ENCODE data around the gene EIF4EBP2.
A peak's percentile ranks its signal among the peaks of the same experiment; 100 is the strongest.

Gene EIF4EBP2

DNA sequence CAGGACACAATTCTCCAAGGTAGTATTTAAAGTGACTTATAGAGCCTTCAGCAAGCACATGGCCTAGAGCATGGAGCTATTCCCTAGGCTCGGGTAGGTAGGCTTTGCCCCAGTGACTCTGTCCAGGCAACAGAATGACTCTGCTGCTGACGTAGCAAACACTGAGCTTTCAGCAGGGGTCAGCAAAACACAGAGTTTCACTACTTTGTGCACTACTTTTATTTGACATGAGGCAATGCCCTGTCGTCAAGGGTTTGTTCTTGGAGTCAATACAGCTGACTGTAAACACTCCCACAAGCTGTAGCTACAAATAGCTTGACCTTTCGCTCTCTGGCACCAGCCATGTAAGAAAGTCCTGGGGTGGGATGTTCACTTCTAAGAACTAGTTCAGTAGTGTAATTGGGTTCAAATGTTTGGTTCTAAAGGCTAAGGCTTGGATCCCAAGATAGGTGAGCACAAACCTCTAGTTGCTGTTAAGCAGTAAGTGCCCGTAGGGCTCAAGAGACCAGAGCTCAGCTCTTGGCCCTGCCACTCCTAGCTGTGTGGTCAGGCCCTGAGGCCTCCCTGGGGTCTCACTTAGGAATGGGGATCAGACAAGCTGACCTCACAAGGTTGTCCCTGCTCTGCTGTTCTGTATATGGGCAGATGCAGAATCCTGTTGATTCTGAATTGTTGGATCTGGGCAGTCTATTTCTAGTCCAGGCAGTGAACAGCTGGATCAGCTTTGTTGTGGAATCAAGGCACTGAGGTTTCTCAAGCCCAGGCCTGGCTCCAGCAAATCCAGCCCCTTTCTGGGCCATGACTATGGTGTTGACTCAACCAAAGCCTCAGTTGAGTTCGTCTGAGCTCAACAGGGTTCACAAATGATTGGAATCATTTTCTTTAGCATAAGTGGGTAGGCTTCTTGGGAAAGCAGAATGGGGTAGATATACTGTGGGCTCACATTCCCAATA is 26.8 kb downstream of the EIF4EBP2 start:
- Histone ChIP-seq H3K27me3 (ENCODE audit: control insufficient read depth in 2 of 2, insufficient read depth in 2 of 2, low read length in 2 of 2) (no peaks in the 10 kb centered on the region), H3K4me3 (ENCODE audit: low read length in 2 of 2) (no peak overlapping the region), H3K4me1 (ENCODE audit: control insufficient read depth in 2 of 2, insufficient read depth in 2 of 2, low read length in 2 of 2) (peaks cover 16 to 25% of the 10 kb centered on the region in 2 donors), H3K36me3 (ENCODE audit: control insufficient read depth in 2 of 2, insufficient read depth in 2 of 2, low read length in 2 of 2) (peaks cover 11 to 25% of the 10 kb centered on the region in 2 donors), H3K27ac (ENCODE audit: low read depth in 2 of 2, low read length in 2 of 2) (peak overlapping the region; percentile 75 to 76), H3K9me3 (ENCODE audit: control insufficient read depth in 2 of 2, low read length in 2 of 2) (no peaks in the 10 kb centered on the region), H3K9ac (ENCODE audit: low read depth in 1 of 2, low read length in 2 of 2) (no peak overlapping the region)

DNA sequence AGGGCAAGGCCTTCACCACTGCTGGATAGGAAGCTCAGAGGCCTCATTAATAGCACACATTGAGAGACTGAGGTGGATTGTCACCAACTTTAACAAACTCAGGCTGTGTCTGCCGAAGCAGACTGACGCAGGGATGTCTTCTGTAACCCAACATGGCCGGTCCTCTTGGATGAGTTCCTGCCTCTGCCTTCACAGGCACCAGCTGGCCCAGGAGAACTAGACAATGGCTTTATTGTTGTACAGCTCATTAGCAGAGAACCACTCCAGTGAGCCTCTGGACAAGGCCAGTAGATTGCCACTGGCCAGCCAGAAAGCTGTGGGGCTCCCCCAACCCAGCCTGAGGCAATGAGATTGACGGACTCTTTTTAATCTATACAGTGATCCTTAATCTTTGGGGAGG is 28.2 kb downstream of the EIF4EBP2 start:
- Histone ChIP-seq H3K9me3 (ENCODE audit: control insufficient read depth in 2 of 2, low read length in 2 of 2) (no peaks in the 10 kb centered on the region), H3K4me3 (ENCODE audit: low read length in 2 of 2) (no peak overlapping the region), H3K27me3 (ENCODE audit: control insufficient read depth in 2 of 2, insufficient read depth in 2 of 2, low read length in 2 of 2) (no peaks in the 10 kb centered on the region), H3K36me3 (ENCODE audit: control insufficient read depth in 2 of 2, insufficient read depth in 2 of 2, low read length in 2 of 2) (peaks cover 11 to 16% of the 10 kb centered on the region in 2 donors), H3K27ac (ENCODE audit: low read depth in 2 of 2, low read length in 2 of 2) (peak overlapping the region in 1 of 2 donors; percentile 76), H3K4me1 (ENCODE audit: control insufficient read depth in 2 of 2, insufficient read depth in 2 of 2, low read length in 2 of 2) (peaks cover 13 to 18% of the 10 kb centered on the region in 2 donors), H3K9ac (ENCODE audit: low read depth in 1 of 2, low read length in 2 of 2) (no peak overlapping the region)

DNA sequence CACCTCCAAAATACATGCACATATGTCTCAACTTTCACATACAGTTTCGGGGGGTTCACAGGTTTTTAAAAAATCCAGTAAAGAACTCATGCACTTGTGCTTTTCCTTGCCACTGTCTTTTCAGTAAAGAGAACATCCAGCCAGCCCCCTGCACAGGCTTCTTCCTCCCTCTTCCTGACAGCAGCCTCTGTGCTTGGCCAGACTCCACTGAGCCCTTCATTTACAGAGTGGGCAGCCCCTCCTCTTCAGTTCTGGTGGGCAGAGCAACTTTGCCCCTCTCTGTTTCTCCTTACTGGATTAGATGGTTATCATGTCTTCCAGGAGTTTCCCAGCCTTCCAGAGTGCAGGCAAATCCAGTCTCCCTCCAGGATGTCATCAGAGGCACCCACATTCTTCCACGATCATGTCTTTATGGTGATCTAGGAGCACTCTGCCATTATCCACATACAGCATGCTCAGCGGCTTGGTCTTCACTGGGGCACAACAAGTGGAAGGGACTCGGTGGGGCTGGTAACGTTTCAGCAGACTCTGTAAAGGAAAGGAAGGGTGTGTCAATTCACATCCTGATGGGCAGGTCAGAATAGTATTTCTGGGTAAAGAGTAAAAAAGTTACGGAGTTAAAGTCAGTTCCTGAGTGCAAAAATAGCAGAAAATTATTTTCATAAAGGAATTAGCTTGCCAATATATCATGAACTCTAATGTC is 28.8 kb downstream of the EIF4EBP2 start:
- no peak overlapping the region for H3K27ac ChIP-seq (ENCODE audit: low read depth in 2 of 2, low read length in 2 of 2)
- H3K4me3 ChIP-seq (ENCODE audit: low read length in 2 of 2) = no peak overlapping the region
- H3K36me3 ChIP-seq (ENCODE audit: control insufficient read depth in 2 of 2, insufficient read depth in 2 of 2, low read length in 2 of 2) = peaks cover 6 to 12% of the 10 kb centered on the region in 2 donors
- no peak overlapping the region for H3K9ac ChIP-seq (ENCODE audit: low read depth in 1 of 2, low read length in 2 of 2)
- peaks cover 0 to 3% of the 10 kb centered on the region in 2 donors for H3K27me3 ChIP-seq (ENCODE audit: control insufficient read depth in 2 of 2, insufficient read depth in 2 of 2, low read length in 2 of 2)
- H3K9me3 ChIP-seq (ENCODE audit: control insufficient read depth in 2 of 2, low read length in 2 of 2) = no peaks in the 10 kb centered on the region
- peaks cover 13 to 18% of the 10 kb centered on the region in 2 donors for H3K4me1 ChIP-seq (ENCODE audit: control insufficient read depth in 2 of 2, insufficient read depth in 2 of 2, low read length in 2 of 2)

DNA sequence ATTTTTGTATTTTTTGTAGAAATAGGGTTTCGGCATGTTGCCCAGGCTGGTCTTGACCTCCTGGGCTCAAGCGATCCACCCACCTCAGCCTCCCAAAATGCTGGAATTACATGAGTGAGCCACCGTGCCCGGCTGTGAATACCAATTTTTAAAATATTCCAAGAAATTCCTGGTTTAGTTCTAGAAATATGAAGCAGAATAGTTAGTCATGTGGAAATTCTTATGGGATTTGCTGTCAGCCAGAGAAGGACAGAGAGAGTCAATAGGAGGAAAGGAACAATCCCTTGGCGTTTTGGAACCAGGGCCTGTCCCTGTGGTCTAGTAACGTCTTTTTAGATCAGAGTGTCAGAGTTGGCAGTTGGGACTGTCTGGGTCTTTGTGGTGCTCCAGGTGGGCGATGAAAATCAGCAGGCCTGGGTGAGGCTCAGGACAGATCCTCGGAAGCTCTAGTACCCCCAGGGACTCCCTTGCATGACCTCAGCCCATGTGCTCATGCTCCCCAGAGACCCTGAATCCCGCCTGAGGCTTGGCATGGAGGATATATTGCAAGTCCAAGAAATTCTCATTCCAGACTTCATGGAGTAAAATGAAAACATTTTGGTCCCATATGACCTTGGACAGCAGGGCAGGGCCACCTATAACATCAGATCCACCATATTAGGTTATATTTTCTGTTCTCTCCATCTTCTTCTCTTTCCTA is 29.8 kb downstream of the EIF4EBP2 start:
- Histone ChIP-seq H3K9me3 (ENCODE audit: control insufficient read depth in 2 of 2, low read length in 2 of 2) (no peaks in the 10 kb centered on the region), H3K4me1 (ENCODE audit: control insufficient read depth in 2 of 2, insufficient read depth in 2 of 2, low read length in 2 of 2) (peaks cover 13 to 18% of the 10 kb centered on the region in 2 donors)

DNA sequence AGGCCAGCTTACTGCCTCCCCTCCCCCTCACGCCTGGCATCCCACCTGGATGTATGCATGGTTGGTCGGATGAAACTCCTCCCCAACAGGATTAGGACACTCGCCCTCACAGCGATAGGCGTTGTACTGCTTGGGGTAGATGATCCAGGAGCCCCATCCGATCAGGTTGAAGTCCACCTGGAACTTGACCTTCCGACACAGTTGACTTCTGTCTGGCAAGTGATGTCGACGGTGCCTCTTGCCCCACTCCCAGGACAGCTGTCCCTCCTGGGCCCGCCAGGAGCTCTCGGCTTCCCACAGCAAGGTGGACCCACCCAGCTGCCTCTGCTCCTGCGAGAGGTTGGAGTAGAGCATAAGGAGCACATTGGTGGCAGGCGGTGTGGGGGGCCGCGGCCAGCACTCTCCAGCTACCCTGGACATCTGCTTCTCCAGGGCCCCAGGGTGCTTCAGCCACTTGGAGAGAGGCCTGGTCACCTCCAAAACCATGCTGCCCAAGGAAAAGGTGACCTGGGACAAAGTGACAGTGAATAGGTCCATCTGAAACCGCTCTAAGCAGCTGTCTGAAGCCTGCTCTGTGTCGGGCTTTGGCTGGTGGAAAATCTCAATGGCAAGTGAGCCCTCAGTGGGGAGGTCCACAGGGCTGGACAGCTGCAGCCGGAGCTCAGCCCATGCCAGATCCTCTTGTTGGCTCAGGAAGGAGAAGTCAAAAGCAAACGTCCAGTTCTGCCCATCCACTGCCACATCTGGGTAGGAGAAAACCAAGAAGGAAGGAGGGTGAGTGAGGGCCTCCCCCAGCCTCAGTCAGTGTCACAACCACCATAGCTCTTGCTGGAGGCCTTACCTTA is 31.5 kb downstream of the EIF4EBP2 start:
- no peaks in the 10 kb centered on the region for H3K9me3 ChIP-seq (ENCODE audit: control insufficient read depth in 2 of 2, low read length in 2 of 2)
- H3K9ac ChIP-seq (ENCODE audit: low read depth in 1 of 2, low read length in 2 of 2) = no peak overlapping the region
- no peak overlapping the region for H3K27ac ChIP-seq (ENCODE audit: low read depth in 2 of 2, low read length in 2 of 2)
- H3K4me3 ChIP-seq (ENCODE audit: low read length in 2 of 2) = no peak overlapping the region
- peaks cover 12 to 16% of the 10 kb centered on the region in 2 donors for H3K27me3 ChIP-seq (ENCODE audit: control insufficient read depth in 2 of 2, insufficient read depth in 2 of 2, low read length in 2 of 2)
- H3K36me3 ChIP-seq (ENCODE audit: control insufficient read depth in 2 of 2, insufficient read depth in 2 of 2, low read length in 2 of 2) = no peaks in the 10 kb centered on the region
- H3K4me1 ChIP-seq (ENCODE audit: control insufficient read depth in 2 of 2, insufficient read depth in 2 of 2, low read length in 2 of 2) = peaks cover 10 to 11% of the 10 kb centered on the region in 2 donors

More for the DNA sequence above, 29.8 kb downstream of the EIF4EBP2 start:
- Histone ChIP-seq H3K36me3 (ENCODE audit: control insufficient read depth in 2 of 2, insufficient read depth in 2 of 2, low read length in 2 of 2) (peaks cover 0 to 6% of the 10 kb centered on the region in 2 donors), H3K4me3 (ENCODE audit: low read length in 2 of 2) (no peak overlapping the region), H3K27me3 (ENCODE audit: control insufficient read depth in 2 of 2, insufficient read depth in 2 of 2, low read length in 2 of 2) (peaks cover 2 to 4% of the 10 kb centered on the region in 2 donors), H3K9ac (ENCODE audit: low read depth in 1 of 2, low read length in 2 of 2) (no peak overlapping the region), H3K27ac (ENCODE audit: low read depth in 2 of 2, low read length in 2 of 2) (no peak overlapping the region)

DNA sequence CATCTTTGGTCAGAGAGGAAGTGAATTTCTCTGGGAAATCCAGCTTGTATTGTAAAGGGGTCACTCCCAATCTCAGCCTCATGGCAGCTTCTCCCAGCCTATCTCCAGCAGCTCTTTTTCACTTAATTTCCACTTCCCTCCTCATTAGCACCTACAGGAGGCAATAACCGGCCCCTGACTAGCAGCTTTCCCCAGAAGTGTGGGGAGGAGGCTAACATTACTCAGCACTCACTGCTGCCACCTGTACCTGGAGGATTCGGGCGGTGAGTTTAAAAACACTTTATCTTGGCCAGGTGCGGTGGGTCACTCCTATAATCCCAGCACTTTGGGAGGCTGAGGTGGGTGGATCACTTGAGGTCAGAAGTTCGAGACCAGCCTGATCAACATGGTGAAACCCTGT is 33.8 kb downstream of the EIF4EBP2 start:
- H3K9me3 ChIP-seq (ENCODE audit: control insufficient read depth in 2 of 2, low read length in 2 of 2) = no peaks in the 10 kb centered on the region
- H3K4me3 ChIP-seq (ENCODE audit: low read length in 2 of 2) = no peak overlapping the region
- no peak overlapping the region for H3K27ac ChIP-seq (ENCODE audit: low read depth in 2 of 2, low read length in 2 of 2)
- H3K27me3 ChIP-seq (ENCODE audit: control insufficient read depth in 2 of 2, insufficient read depth in 2 of 2, low read length in 2 of 2) = peaks cover 28 to 31% of the 10 kb centered on the region in 2 donors
- H3K4me1 ChIP-seq (ENCODE audit: control insufficient read depth in 2 of 2, insufficient read depth in 2 of 2, low read length in 2 of 2) = peaks cover 11 to 24% of the 10 kb centered on the region in 2 donors
- H3K9ac ChIP-seq (ENCODE audit: low read depth in 1 of 2, low read length in 2 of 2) = no peak overlapping the region
- no peaks in the 10 kb centered on the region for H3K36me3 ChIP-seq (ENCODE audit: control insufficient read depth in 2 of 2, insufficient read depth in 2 of 2, low read length in 2 of 2)

DNA sequence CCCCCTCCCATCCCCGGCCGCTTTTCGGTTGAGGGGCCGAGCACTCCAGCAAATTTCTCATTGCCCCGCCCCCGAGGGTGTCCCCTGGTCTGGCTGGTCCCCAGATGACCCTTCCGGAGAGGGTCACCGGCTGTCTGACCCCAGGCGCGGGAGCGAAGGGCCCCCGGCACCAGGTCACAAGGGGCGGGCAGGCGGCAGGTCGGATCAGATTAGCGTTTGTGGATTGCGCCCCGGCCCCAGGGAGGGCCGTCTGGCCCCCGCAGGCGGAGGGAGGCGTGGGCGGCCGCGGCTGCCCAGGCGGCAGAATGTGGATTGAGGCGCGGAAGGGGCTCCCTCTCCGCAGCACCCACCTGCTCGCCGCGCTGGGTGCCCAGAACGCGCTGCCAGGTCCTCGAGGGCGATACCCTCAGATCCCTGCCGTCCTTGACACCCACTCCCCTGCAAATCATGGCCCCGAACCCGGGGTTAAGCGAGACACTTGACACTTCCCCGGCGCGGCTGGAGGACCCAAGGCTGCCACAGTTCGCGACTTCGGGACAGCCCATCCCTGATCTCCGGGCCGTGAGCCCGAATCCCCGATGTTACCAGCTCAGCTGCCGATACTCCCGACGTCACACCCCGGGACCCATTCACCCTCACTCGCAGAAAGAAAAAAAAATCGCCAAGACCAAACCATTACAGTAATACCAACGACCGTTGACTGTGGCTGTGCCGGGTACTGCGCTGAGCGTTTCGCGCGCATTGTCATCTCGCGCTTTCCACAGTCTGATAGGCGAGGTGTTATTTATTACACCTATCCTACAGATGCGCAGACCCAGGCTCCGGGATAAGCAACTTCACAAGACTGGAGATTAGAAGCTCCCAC is 36.6 kb downstream of the EIF4EBP2 start:
- H3K4me1 ChIP-seq (ENCODE audit: control insufficient read depth in 2 of 2, insufficient read depth in 2 of 2, low read length in 2 of 2) = peaks cover 14 to 24% of the 10 kb centered on the region in 2 donors
- H3K9me3 ChIP-seq (ENCODE audit: control insufficient read depth in 2 of 2, low read length in 2 of 2) = no peaks in the 10 kb centered on the region
- H3K36me3 ChIP-seq (ENCODE audit: control insufficient read depth in 2 of 2, insufficient read depth in 2 of 2, low read length in 2 of 2) = no peaks in the 10 kb centered on the region
- H3K9ac ChIP-seq (ENCODE audit: low read depth in 1 of 2, low read length in 2 of 2) = no peak overlapping the region
- H3K27ac ChIP-seq (ENCODE audit: low read depth in 2 of 2, low read length in 2 of 2) = no peak overlapping the region
- H3K27me3 ChIP-seq (ENCODE audit: control insufficient read depth in 2 of 2, insufficient read depth in 2 of 2, low read length in 2 of 2) = peaks cover 28 to 31% of the 10 kb centered on the region in 2 donors
- H3K4me3 ChIP-seq (ENCODE audit: low read length in 2 of 2) = peak overlapping the region in 1 of 2 donors; percentile 56

DNA sequence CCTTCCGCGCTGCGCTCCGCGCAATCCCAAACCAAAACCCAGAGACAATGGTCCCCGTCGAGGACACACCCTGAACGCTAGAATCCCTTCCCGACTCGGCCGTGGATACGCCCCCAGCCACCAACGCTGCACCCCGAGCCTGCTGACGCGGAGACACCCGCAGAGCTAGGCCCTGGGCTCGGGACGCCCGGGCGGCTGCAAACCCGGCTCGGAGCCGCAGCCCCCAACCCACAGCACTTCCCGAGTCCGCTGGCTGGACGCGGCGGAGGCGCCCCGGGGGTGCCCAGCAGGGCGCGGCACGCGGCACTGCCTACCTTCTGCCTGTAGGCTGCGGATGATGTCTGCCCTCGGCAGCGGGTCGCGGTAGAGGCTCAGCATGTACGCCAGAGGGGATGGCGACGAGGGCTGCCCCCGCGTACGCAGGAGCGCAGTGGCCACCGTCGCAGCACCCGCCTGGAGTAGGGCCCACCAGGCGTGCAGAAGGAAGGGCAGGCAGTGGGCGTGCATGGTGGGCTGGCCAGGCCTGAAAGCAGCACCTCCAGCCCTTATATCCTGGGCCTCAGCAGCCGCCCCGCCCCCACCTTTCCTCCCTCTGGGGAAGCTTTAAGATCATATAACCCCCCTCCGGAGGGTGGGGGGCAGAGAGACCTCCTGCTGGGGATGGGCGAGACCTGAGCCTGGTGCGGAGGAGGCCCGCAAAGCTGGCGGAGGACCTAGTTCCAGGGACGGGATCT is 37.4 kb downstream of the EIF4EBP2 start, which contains the start of gene NODAL:
Gene NODAL (minus strand): TSS at position 521 of the 734 bp plus-strand sequence. CDS start 14 bp downstream, at position 507.
- Histone ChIP-seq H3K4me1 (ENCODE audit: control insufficient read depth in 2 of 2, insufficient read depth in 2 of 2, low read length in 2 of 2) (peaks cover 19 to 24% of the 10 kb centered on the region in 2 donors), H3K9ac (ENCODE audit: low read depth in 1 of 2, low read length in 2 of 2) (no peak within 1 kb of the TSS), H3K27me3 (ENCODE audit: control insufficient read depth in 2 of 2, insufficient read depth in 2 of 2, low read length in 2 of 2) (peaks cover 28 to 31% of the 10 kb centered on the region in 2 donors), H3K4me3 (ENCODE audit: low read length in 2 of 2) (peak within 1 kb of the TSS in 1 of 2 donors; percentile 56), H3K36me3 (ENCODE audit: control insufficient read depth in 2 of 2, insufficient read depth in 2 of 2, low read length in 2 of 2) (no peaks in the 10 kb centered on the region), H3K9me3 (ENCODE audit: control insufficient read depth in 2 of 2, low read length in 2 of 2) (no peaks in the 10 kb centered on the region), H3K27ac (ENCODE audit: low read depth in 2 of 2, low read length in 2 of 2) (no peak within 1 kb of the TSS)

All from mucosa of rectum (tissue), 2 donors.